Neural progenitor cell (in vitro differentiated cells): ENCODE measurements around the gene ACTR6. TPM values are rescaled to one million over a fixed set of nuclear protein-coding genes. Genes with fewer than 3 reads are reported as not detected.

ENCODE experiments used
- DNase-seq: peaks from one replicate; pipeline ENCODE4 v3.0.0-alpha.2; 2016; ENCODE audit warnings: low spot score
- H2AFZ ChIP-seq: fragments of 200-600 bp; sonication (generic); replicated peaks from 2 replicates; pipeline ENCODE4 v1.6.1; 2016; ENCODE audit warnings: antibody characterized with exemption
- H3F3A ChIP-seq: fragments of 200-600 bp; sonication (generic); 2 replicates; pipeline ENCODE4 v1.6.1; 2016; ENCODE audit warnings: antibody characterized with exemption, low read depth
- H3K27ac ChIP-seq: fragments of 200-600 bp; sonication (generic); 2 replicates; pipeline ENCODE4 v1.5.1; 2016; ENCODE audit warnings: mild to moderate bottlenecking
- H3K27me3 ChIP-seq: fragments of 200-600 bp; sonication (generic); 2 replicates; pipeline ENCODE4 v1.6.1; 2016; ENCODE audit warnings: mild to moderate bottlenecking, moderate library complexity
- H3K36me3 ChIP-seq: fragments of 200-600 bp; sonication (generic); 2 replicates; pipeline ENCODE4 v1.5.1; 2016
- H3K4me1 ChIP-seq: fragments of 200-600 bp; sonication (generic); 2 replicates; pipeline ENCODE4 v1.6.1; 2016; ENCODE audit warnings: mixed run types
- H3K4me2 ChIP-seq: fragments of 200-600 bp; sonication (generic); 2 replicates; pipeline ENCODE4 v1.6.1; 2016
- H3K4me3 ChIP-seq: fragments of 200-600 bp; sonication (generic); 2 replicates; pipeline ENCODE4 v1.5.1; 2016
- H3K79me2 ChIP-seq: fragments of 200-600 bp; sonication (generic); 2 replicates; pipeline ENCODE4 v1.6.1; 2016; ENCODE audit warnings: low read depth
- H3K9ac ChIP-seq: fragments of 200-600 bp; sonication (generic); 2 replicates; pipeline ENCODE4 v1.6.1; 2016
- H3K9me3 ChIP-seq: fragments of 200-600 bp; sonication (generic); 2 replicates; pipeline ENCODE4 v1.5.1; 2016; ENCODE audit warnings: low read depth
- H4K20me1 ChIP-seq: fragments of 200-600 bp; sonication (generic); 2 replicates; pipeline ENCODE4 v1.6.1; 2016; ENCODE audit warnings: low read depth
- H3K27ac Mint-ChIP-seq: 3 replicates; pipeline ENCODE4 v1.8.0; 2021; ENCODE audit warnings: mixed read lengths
- H3K27me3 Mint-ChIP-seq: 2 replicates; pipeline ENCODE4 v1.8.0; 2022; ENCODE audit warnings: low read depth, mild to moderate bottlenecking, inconsistent platforms, moderate library complexity, mixed read lengths; ENCODE audit not compliant: insufficient read depth
- H3K36me3 Mint-ChIP-seq: 3 replicates; pipeline ENCODE4 v1.8.0; 2021; ENCODE audit warnings: mixed read lengths
- H3K4me1 Mint-ChIP-seq: 3 replicates; pipeline ENCODE4 v1.8.0; 2021; ENCODE audit warnings: mixed read lengths
- H3K4me3 Mint-ChIP-seq: 3 replicates; pipeline ENCODE4 v1.8.0; 2021; ENCODE audit warnings: mild to moderate bottlenecking, moderate library complexity, mixed read lengths
- H3K9me3 Mint-ChIP-seq: 3 replicates; pipeline ENCODE4 v1.8.0; 2020; ENCODE audit warnings: mixed read lengths
- EZH2 ChIP-seq: fragments of 200-600 bp; sonication (generic); IDR thresholded peaks from 2 replicates; pipeline ENCODE4 v1.6.1; 2017; ENCODE audit warnings: antibody characterized with exemption, mild to moderate bottlenecking, moderate library complexity
- EZH2phosphoT487 ChIP-seq: fragments of 200-600 bp; sonication (generic); IDR thresholded peaks from 2 replicates; pipeline ENCODE4 v1.6.1; 2017; ENCODE audit warnings: antibody characterized with exemption
- total RNA-seq: library from RNA; depleted of rRNA; stranded (reverse); fragments of >200 nt; gene quantifications from 2 replicates; pipeline ENCODE4 v1.2.3, GENCODE V29; 2015; ENCODE audit warnings: low replicate concordance
- TF ChIP-seq, protein P1 (sequence below): fragments of 200-600 bp; sonication (generic); IDR thresholded peaks from 2 replicates; pipeline ENCODE4 v1.5.1; 2017; ENCODE audit warnings: antibody characterized with exemption, mild to moderate bottlenecking

Gene ACTR6
- total RNA-seq, 1 donor from 2014 or later: 87.8 TPM

DNA sequence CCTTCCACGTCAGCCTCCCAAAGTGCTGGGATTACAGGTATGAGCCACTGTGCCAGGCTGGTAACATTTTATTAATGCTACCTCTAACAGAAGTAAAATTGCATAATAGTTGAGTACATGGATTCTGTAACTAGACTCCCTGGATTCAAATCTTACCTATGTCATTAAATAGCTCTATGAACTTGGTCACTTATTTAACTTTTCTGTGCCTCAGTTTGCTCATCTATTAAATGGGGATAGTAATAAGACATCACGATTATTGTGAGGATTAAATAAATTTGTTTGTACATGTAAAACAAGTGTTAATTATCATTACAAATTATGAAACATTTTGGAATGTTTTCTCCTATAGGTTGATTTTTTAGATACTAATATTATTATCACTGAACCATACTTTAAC, 6.7 kb downstream of the ACTR6 start:
- no peaks in the 10 kb centered on the region for H4K20me1 ChIP-seq
- no peak for TF ChIP-seq EZH2
- no peak for TF ChIP-seq EZH2phosphoT487
- TF ChIP-seq, protein P1, sequence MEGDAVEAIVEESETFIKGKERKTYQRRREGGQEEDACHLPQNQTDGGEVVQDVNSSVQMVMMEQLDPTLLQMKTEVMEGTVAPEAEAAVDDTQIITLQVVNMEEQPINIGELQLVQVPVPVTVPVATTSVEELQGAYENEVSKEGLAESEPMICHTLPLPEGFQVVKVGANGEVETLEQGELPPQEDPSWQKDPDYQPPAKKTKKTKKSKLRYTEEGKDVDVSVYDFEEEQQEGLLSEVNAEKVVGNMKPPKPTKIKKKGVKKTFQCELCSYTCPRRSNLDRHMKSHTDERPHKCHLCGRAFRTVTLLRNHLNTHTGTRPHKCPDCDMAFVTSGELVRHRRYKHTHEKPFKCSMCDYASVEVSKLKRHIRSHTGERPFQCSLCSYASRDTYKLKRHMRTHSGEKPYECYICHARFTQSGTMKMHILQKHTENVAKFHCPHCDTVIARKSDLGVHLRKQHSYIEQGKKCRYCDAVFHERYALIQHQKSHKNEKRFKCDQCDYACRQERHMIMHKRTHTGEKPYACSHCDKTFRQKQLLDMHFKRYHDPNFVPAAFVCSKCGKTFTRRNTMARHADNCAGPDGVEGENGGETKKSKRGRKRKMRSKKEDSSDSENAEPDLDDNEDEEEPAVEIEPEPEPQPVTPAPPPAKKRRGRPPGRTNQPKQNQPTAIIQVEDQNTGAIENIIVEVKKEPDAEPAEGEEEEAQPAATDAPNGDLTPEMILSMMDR: no peak
- Mint-ChIP-seq H3K27ac (no peak overlapping the region), H3K36me3 (peaks cover 6% of the 10 kb centered on the region), H3K4me3 (no peak overlapping the region), H3K4me1 (no peaks in the 10 kb centered on the region), H3K9me3 (no peaks in the 10 kb centered on the region), H3K27me3 (no peaks in the 10 kb centered on the region)
- peaks cover 18% of the 10 kb centered on the region for H3K79me2 ChIP-seq
- no peaks in the 10 kb centered on the region for H3K9me3 ChIP-seq
- H2AFZ ChIP-seq: no peak overlapping the region
- H3F3A ChIP-seq: no peaks in the 10 kb centered on the region
- no peak overlapping the region for H3K4me3 ChIP-seq
- no peak for DNase-seq
- no peaks in the 10 kb centered on the region for H3K4me1 ChIP-seq
- no peaks in the 10 kb centered on the region for H3K27me3 ChIP-seq
- H3K9ac ChIP-seq: no peak overlapping the region
- no peak overlapping the region for H3K4me2 ChIP-seq
- peaks cover 12% of the 10 kb centered on the region for H3K36me3 ChIP-seq
- H3K27ac ChIP-seq: no peak overlapping the region

GRCh38 chr12:100208834-100209233, 8.2 kb downstream of the ACTR6 start:
- no peak overlapping the region for H3K27ac ChIP-seq
- no peaks in the 10 kb centered on the region for H3K9me3 Mint-ChIP-seq

GRCh38 chr12:100211698-100212097, 11.1 kb downstream of the ACTR6 start:
- H3K9me3 ChIP-seq: no peaks in the 10 kb centered on the region
- no peak overlapping the region for H3K4me2 ChIP-seq
- Mint-ChIP-seq H3K36me3 (peaks cover 6% of the 10 kb centered on the region), H3K4me3 (no peak overlapping the region), H3K4me1 (no peaks in the 10 kb centered on the region), H3K9me3 (no peaks in the 10 kb centered on the region), H3K27me3 (no peaks in the 10 kb centered on the region), H3K27ac (no peak overlapping the region)
- peaks cover 6% of the 10 kb centered on the region for H3K36me3 ChIP-seq
- no peak overlapping the region for H3K9ac ChIP-seq
- no peaks in the 10 kb centered on the region for H3F3A ChIP-seq
- H3K79me2 ChIP-seq: no peaks in the 10 kb centered on the region
- no peak for DNase-seq
- H3K27me3 ChIP-seq: no peaks in the 10 kb centered on the region
- no peaks in the 10 kb centered on the region for H3K4me1 ChIP-seq
- TF ChIP-seq EZH2: no peak
- TF ChIP-seq, protein P1: no peak
- TF ChIP-seq EZH2phosphoT487: no peak
- no peak overlapping the region for H3K4me3 ChIP-seq
- H4K20me1 ChIP-seq: no peaks in the 10 kb centered on the region
- H2AFZ ChIP-seq: no peak overlapping the region
- H3K27ac ChIP-seq: no peak overlapping the region

More at GRCh38 chr12:100208834-100209233, 8.2 kb downstream of the ACTR6 start:
- Histone ChIP-seq H3K9me3 (no peaks in the 10 kb centered on the region), H3F3A (no peaks in the 10 kb centered on the region), H4K20me1 (no peaks in the 10 kb centered on the region), H3K36me3 (peaks cover 12% of the 10 kb centered on the region), H3K4me1 (no peaks in the 10 kb centered on the region), H3K4me3 (no peak overlapping the region), H3K27me3 (no peaks in the 10 kb centered on the region), H3K4me2 (no peak overlapping the region), H3K9ac (no peak overlapping the region), H2AFZ (no peak overlapping the region), H3K79me2 (peaks cover 4% of the 10 kb centered on the region)
- no peaks in the 10 kb centered on the region for H3K27me3 Mint-ChIP-seq
- H3K4me3 Mint-ChIP-seq: no peak overlapping the region
- no peak overlapping the region for H3K27ac Mint-ChIP-seq
- no peak for DNase-seq
- peaks cover 6% of the 10 kb centered on the region for H3K36me3 Mint-ChIP-seq
- TF ChIP-seq, protein P1: no peak
- TF ChIP-seq EZH2phosphoT487: no peak
- no peak for TF ChIP-seq EZH2
- H3K4me1 Mint-ChIP-seq: no peaks in the 10 kb centered on the region
